HG02588 (cell line): ENCODE data around the gene TMEM123.

ENCODE experiments used
- ATAC-seq: cut with Tn5 transposase; IDR thresholded peaks from one replicate; pipeline ENCODE4 v1.9.1; 2021; ENCODE audit warnings: mild to moderate bottlenecking, moderate library complexity; ENCODE audit not compliant: unreplicated experiment

TMEM123 gene

GRCh38 chr11:102427068-102427467 lies 25.5 kb downstream of the TMEM123 start:
- no peak for ATAC-seq

DNA sequence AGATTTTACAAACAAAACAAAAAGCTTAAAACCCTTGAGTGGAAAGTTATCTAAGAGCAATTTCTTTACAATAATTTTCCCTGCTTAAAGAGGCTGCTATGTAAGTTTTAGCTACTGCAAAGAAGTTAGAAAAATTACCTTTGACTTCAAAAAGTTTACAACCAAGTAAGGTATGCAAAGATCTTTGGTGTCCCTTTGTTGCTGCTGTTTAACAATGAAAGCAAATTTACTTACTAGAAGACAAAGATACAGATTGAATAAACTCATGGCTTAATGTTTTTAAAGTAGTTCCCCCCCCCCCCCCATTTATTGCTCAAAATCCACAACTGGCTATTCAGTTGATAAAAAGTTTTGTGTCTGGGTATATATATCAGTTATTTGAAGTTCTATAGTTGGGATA lies 26.0 kb downstream of the TMEM123 start:
- no peak for ATAC-seq

GRCh38 chr11:102426000-102426399 lies 26.6 kb downstream of the TMEM123 start:
- ATAC-seq, result no peak

- no peak for ATAC-seq
Measured at GRCh38 chr11:102423936-102424335, 28.6 kb downstream of the TMEM123 start.

DNA sequence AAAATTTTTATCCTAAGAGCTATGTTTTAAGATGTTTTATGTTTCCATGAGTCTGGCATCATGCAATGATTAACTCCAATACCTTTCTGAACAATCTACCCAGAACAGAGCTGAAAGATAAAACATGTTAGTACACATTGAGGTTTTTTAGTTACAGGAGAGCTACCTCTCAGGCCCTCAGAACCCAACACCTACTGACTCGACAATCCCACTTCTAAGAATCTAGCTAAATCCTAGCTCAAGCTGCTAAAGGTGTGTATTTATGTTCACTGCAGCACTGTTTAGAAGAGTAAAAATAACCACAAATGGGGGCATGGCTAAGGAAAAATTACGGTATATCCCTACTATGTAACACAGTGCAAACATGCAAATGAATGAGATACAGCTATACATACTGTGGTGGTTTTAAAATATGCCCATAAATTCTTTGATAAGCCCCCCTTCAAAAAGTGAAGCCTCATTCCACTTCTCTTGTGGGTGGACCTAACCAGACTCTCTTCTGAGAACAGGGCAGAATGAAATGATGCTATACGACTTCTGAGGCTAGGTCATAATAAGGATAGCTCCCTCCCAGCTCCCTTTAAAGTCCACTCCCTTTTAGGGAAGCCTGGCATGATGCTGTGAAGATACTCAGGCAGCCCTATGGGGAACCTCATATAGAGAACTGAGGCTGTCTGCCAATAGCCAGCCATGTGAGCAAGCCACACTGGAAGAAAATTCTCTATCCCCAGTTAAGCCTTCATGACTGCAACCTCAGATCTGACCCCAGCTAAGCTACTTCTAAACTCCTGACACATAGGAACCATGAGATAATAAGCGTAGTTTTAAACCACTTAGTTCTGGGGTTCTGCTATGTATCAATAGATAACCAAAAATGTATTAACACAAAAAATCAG lies 29.5 kb downstream of the TMEM123 start:
- ATAC-seq, result no peak

- ATAC-seq, result no peak
Measured at GRCh38 chr11:102421261-102421660, 31.3 kb downstream of the TMEM123 start.

DNA sequence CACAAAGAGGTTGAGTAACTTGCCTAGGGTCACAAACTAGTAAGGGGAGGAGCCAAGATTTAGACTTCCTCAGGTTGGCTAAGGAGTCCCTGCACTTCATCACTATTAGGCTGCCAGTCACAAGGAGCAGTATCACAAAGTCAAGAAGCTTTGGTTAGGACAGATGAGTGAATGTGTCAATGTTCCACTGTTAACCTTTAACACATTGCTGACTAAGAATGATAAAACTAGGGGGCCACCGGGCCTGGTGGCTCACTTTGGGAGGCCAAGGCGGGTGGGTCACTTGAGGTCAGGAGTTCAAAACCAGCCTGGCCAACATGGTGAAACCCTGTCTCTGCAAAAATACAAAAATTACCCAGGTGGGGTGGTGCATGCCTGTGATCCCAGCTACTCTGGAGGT lies 32.0 kb downstream of the TMEM123 start:
- ATAC-seq, result peak; percentile 85

DNA sequence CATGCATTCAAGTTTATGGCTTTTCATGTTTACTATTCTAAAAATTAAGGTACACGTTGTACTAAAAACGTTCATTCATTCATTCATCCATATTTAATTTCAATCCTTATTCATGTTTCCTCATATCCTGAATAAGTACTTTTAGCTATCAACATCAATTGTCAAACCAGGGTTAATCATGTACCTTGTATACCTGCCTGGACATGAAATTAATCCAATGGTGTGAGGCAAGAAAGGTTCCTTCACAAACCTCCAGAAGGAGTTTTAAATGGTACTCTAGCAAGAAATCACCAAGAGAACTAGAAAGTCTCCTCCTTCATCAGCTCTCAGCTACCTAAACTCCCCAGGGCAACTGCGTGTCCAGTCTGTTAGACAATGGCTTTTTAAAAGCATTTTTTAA lies 33.4 kb downstream of the TMEM123 start:
- ATAC-seq, result no peak

DNA sequence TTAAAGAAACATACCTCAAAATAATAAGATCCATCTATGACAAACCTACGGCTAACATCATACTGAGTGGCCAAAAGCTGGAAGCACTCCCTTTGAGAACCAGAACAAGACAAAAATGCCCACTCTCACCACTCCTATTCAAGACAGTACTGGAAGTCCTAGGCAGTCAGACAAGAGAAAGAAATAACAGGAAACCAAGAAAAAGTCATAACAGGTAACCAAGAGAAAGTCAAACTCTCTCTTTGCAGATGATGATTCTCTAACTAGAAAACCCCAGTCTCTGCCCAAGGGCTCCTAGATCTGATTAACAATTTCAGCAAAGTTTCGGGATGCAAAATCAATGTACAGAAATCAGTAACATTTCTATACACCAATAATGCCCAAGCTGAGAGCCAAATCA lies 35.6 kb downstream of the TMEM123 start:
- no peak for ATAC-seq

GRCh38 chr11:102415304-102415916 lies 37.2 kb downstream of the TMEM123 start:
- no peak for ATAC-seq

DNA sequence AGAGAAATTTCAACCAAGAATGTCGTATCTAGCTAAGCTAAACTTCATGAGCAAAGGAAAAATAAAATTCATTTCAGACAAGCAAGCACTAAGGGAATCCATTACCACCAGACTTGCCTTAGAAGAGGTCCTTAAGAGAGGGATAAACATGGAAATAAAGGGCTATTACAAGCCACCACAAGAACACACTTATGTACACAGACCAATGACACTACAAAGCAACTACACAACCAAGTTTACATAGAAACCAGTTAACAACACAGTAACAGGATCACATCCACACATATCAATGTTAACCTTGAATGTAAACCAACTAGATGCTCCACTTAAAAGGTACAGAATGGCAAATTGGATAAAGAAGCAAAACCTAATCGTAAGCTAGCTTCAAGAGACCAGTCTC lies 38.0 kb downstream of the TMEM123 start:
- no peak for ATAC-seq

DNA sequence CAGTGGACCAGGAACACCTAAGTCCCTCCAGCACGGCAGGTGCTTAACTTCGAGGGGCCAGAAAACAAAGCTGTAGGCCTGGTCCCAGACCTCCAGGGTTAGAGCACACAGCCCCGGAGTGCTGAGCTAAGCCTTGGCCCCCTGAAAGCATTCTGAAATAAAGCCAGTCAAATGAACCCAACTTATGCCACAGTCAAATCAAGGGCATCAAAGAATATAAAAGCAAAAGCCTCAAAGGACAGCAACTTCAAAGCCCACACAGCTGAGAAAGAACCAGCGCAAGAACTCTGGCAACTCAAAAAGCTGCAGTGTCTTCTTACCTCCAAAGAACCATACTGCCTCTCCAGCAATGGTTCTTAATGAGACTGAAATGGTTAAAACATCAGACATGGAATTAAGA lies 39.1 kb downstream of the TMEM123 start:
- no peak for ATAC-seq

GRCh38 chr11:102411142-102411541 lies 41.4 kb downstream of the TMEM123 start:
- no peak for ATAC-seq

- ATAC-seq, result no peak
Measured at GRCh38 chr11:102410382-102410784, 42.2 kb downstream of the TMEM123 start.

DNA sequence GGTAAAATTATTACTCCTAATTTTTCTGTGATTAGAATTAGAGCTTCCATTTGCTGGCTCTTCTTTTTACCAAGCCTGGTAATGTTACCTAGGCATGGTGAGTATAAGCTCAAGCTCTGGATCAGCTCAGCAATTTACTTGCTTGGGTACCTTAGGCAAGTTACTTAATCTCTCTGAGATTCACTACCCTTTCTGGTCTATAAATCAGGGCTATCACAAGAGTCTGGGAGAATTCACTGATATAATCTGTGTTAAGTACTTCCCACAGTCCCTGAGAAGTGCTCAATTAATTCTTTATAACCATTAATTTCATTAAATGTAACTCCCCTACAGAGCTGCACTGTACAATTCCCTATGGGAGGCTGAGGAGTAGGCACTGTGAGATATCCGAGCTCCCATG lies 44.2 kb downstream of the TMEM123 start:
- no peak for ATAC-seq

GRCh38 chr11:102407901-102408300 lies 44.7 kb downstream of the TMEM123 start:
- ATAC-seq, result no peak

DNA sequence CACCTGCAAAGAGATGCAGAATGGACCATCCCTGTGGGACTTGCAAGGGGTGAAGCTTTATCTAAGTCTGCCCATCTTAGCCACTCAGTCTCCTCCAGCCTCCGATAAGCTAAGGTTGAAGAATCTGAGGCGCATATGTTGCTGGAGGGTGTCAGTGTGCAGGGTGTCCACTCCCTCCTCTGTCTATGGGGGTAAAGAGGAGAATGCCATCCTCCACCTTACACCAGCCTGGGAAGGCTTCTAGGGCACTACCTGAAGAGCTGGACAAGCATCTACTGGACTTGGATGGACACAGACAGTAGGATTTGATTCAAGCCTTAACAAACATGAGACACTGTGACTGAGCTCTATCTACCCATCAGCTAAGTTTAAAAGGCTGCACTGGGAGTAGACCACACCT lies 46.5 kb downstream of the TMEM123 start:
- no peak for ATAC-seq

DNA sequence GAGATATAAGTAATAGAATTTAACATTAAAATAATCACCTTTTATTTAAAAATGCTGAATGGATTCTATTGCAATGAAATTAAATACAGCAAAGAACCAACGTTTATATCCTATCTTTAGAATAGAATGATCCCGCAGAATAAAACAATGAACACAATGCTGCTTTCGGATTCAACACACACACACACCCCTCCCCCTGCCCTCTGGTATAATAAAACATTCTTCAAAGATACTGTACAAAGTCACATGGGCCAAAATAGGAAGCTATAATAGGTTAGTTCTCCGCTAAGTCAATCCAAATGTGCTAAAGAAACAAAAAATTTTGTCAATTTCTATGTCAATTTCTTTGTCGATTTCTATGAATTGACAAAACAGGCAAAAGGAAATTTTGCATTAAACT lies 47.1 kb downstream of the TMEM123 start:
- no peak for ATAC-seq

DNA sequence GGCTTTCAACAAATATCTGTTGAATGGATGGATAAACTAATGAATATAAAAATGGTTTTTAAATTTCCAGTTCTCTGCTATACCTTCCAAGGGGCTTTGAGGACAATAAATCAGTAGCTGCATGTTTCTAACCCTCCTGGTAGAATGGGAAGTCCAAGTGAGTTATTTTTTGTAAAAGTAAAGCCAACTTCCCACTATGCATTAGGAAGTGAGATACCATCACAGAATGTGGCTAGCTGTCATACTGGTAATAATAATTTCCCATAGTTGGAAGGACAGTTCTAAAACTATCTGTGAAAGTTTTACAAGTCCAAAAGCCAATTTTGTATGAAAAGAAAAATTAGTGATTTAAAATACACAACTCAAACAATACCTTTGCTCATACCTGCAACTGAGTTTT lies 50.0 kb downstream of the TMEM123 start:
- no peak for ATAC-seq

DNA sequence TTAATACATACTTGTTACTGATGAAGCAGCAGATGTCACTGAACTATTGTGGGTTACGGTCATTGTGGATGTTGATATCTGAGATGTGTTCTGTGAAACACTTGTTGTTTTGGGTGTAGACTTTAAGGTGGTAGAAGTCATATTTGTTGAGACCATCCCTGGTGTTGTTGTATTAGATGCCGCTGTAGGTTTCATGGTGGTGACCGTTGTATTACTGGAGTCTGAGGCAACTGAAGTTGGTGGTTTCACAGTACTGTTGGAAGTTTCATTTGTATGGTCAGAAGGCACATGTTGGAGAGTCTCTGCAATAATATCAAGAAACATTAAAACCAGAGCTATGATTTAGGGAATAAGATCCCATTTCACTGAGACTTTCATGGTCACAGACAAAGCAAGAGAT lies 50.7 kb downstream of the TMEM123 start:
- no peak for ATAC-seq

DNA sequence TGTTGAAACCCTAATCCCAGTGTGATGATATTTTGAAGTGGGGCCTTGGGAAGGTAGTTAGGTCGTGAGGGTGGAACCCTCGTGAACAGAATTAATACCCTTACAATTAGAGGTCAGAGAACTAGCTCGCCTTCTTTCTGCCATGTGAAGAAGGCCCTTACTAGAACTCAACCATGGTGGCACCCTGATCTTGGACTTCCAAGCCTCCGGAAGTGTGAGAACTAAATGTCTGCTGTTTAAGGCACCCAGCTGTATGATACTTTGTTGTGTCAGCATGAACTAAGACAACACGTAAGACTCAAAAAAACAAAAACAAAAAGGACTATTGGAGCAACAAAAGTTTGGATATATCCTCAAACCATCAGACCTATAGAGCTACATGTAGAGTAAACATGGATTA lies 52.0 kb downstream of the TMEM123 start:
- no peak for ATAC-seq

DNA sequence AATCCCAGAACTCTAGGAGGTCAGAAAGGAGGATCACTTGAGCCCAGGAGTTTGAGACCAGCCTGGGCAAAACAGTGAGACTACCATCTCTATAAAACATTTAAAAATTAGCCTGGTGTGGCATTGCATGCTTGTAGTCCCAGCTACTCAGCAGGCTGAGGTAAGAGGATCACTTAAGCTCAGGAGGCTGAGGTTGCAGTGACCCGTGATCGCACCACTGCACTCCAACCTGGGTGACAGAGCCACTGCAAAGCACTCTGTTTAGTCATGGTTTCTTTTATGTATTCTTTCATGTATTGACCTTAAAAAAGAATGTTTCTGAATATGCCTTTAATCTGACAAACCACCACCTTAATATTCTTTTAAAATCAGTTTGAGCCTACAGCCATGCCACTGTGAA lies 53.4 kb downstream of the TMEM123 start:
- no peak for ATAC-seq

DNA sequence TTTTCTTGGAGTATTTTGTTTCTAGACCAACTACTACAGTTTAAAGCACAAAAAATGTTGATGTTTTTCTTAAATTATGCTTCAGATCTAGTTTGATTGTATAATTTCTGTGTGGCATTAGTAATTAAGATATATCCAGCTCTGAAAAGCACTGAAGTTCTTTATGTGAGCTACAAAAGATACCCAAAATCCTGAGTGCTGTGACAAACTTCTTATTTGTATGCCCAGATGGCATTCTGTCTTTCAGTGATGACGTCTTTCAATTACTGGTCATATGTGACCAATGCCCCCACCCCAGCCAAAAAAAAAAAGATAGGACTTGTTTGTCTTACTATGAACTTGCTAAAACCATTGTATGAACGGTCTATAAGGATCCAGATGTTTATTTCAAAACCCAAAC lies 54.3 kb downstream of the TMEM123 start:
- ATAC-seq, result no peak
